HT1080 (cell line): ENCODE data around the gene PTGDS. TPM values are rescaled to one million over a fixed set of nuclear protein-coding genes. Genes with fewer than 3 reads are reported as not detected.

ENCODE experiments used
- DNase-seq: peaks from one replicate; pipeline ENCODE4 v3.0.0-alpha.2; 2015; ENCODE audit warnings: low read depth
- total RNA-seq: library from RNA; depleted of rRNA; stranded (reverse); fragments of >200 nt; shearing (Covaris generic); gene quantifications from 2 replicates; pipeline ENCODE4 v1.2.3, GENCODE V29; 2014

PTGDS gene
- total RNA-seq, 1 experiment from 2014 or later: not detected

DNA sequence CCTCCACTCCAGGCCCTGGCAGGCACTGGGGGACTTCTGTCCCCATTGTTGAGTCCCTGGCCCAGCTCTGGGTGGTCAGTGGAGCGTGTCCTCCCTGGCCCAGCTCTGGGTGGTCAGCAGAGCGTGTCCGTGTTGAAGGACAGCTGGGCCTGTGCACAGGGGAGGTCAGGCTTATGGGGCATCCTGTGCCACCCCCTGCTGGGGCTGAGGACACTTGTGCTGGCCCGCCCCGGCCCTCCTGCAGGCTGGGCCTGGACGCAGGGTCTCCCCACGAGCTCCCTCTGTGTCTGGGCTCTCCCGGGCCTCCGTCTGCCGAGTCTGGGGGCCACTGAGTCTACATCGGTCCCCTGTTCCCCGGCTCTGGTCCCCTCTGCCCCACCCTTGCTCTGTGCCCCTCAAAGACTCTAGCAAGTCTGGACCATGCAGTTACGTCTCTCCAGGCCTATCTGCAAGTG is 30.5 kb downstream of the PTGDS start:
- no peak for DNase-seq

DNA sequence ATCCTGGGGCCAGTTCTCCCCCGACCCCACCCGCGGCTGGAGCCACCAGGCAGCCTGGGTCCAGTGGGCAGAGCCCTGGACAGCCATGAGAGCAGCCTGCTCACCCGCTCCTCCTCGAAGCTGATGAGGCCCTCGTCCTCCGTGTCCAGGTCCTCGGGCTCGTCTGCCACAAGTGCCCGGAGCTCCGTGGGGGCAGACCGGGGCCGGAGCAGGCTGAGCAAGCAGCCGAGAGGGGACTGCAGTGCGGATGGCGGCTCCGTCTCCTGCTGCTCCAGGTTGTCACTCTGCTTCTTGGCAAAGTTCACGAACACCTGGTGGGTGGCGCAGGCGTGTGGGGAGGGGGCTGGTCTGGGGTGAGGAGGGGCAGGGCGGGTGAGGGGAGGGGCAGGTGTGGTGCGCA is 31.0 kb downstream of the PTGDS start:
- DNase-seq: no peak

DNA sequence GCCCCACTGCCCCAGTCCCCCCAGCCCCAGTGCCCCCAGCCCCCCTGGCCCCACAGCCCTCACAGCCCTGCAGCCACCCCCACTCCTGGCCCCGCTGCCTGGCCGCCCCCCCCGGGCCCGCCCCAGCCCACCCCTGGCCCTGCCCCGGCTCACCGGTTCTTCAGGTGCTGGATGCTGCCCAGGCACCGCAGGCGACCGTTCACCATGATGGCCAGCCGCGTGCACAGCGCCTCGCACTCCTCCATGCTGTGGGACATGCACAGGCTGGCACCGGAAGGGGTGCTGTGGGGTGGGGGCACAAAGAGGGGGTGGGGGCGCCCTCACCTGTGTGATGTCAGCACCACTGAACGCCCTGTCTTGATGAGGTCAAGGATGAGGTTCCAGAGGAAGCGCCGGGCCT is 31.9 kb downstream of the PTGDS start:
- no peak for DNase-seq

DNA sequence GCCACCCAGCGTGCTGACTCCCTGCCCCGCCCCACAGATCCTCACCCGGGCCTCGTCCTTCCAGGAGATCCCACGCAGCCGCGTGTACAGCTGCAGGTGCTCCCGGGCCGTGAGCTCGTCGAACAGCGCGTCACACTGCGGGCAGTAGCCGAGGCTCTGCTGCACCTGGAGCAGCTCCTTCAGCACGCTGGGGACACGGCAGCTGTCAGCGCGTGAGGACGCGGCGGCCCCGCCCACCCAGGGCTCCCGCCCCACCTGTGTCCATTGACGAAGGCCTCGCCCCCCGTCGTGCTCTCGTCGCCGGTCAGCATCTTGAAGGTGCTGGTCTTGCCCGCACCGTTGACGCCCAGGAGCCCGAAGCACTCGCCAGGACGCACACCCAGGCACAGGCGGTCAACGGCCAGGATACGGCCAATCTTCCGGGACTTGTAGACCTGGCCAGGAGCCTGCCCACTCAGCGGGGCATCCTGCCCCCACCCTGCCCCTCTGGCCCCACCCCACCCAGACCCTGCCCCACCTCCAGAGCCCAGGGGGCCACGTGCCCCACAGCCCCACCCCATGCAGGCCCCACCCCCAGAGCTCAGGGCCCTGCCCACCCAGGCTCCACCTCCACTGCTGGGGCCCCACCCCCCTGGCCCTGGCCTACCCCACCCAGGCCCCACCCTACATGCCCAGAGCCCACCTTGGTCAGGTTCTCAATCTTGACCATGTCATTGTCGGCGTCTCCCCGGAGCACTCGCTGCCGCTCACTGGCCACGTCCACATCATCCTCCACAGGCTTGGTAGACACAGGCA is 32.8 kb downstream of the PTGDS start:
- DNase-seq: no peak

DNA sequence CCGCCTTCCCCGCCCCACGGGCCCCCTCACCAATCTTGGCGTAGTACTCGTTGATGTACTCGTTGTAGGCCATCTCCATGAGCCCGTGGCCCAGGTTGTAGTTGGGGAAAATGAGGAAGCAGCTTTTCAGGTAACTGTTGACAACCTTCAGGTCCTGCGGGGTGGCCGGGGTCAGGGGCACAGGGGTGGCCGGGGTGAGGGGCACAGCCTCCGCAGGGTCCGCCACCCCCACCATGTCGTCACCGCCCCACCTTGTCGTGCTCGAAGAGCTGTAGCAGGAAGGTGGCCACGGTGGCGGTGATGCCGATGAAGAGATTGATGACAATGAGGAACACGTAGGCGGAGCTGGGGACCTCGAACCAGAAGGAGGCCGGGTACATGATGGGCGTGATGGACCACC is 33.9 kb downstream of the PTGDS start:
- no peak for DNase-seq

DNA sequence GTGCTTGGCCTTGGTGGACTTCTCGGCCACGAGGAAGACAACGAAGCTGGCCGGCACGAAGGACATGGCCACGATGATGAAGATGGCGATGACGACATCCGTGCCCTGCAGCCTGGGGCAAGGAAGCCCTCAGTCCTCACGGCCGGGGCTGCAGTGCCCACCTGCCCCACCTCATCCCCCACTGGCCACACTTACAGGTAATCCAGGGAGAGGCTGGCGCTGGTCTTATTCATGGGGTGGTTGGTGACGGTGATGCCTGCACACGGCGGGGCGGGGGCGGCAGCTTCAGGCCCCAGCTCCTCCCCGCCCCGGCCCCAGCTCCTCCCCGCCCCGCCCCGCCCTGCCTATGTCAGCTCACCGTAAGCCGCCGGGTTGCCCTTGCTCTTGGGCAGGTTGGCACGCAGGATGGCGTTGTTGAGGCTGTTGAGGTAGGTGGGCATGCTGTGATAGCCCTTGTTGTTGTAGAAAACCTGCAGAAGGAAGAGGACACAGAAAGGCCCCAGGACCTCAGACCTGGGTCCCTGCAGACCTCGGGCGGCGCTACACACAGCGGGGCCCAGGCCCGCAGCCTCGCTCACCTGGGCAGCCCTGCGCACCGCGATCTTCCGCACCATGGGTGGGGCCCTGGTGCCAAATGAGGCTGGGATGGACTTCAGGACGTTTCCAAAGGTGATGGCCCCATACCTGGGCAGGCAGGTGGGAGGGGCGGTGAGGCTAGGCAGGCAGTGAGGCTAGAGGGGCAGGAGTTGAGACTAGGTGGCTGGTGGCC is 34.8 kb downstream of the PTGDS start:
- DNase-seq: no peak

DNA sequence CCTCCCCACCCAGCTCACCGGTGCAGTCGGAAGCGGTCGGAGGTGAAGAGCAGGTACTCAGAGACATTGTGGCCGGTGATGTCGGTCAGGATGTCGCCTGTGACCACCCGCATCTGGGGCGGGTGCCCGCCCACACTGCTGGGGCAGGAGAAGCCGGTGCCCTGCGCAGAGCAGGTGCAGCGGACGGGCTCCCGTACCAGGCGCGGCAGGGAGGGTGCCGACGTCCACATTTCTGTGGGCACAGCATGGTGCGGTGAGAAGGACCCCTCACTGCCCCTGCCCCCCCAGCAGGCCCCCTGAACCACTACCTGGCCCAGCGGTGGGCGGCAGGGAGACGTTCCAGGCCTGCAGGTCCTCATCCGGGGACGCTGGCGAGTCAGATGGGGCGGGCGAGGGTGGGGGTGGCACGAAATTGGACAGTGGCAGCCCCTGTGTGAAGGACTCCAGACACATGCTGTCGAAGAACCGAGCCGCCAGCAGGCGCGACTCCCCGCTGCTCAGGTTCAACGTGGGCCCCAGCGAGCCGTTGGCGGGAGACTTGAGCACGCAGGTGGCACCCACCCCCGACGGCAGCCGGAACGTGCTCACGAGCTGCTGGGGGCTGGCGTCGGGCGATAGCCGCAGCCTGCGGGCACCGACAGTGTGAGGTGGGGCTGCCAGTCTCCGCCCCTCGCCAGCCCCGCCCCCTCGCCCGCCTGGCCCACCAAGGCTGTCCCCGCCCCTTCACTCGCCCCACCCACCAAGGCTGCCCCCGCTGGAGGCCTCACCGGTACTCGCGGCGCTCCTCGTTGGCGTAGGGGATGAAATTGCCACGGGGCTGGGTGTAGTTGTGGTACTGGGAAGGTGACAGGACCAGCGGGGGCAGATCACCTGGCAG is 35.6 kb downstream of the PTGDS start:
- DNase-seq: no peak

DNA sequence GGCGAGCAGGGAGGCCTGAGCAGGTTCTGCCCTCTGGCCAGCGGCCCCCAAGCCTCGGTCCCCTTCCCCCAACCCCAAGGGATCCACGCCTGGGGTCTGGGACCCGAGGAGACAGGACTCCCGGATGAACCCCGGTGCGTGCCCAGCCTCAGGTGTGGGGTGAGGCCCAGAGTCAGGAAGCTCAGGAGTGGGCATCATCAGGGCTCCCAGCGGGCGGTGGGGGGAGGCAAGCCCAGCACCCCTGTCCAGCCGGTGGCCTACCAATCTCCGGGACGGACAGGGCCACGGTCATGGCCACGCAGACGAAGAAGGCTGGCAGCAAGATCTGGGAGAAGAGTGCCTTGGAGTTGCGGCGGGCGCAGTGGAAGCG is 36.3 kb downstream of the PTGDS start:
- no peak for DNase-seq

DNA sequence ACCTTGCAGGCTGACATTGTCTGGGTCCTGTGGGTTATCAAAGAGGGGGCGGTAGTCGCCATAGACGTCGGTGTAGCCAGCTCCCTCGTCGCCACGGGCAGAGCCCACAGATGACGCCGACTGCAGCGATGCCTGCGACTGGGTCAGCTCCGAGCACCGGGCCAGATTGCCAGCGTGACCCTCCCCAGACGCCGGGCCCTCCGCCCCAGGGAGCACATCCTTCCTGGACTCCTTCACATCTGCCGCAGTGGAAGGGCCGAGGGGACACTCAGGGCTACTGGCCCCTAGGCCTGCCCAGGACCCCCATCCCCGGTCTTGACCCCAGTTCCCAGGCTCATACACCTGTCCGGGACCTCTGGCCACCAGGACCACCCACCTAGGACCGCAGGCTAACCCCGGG is 36.9 kb downstream of the PTGDS start:
- DNase-seq: no peak

DNA sequence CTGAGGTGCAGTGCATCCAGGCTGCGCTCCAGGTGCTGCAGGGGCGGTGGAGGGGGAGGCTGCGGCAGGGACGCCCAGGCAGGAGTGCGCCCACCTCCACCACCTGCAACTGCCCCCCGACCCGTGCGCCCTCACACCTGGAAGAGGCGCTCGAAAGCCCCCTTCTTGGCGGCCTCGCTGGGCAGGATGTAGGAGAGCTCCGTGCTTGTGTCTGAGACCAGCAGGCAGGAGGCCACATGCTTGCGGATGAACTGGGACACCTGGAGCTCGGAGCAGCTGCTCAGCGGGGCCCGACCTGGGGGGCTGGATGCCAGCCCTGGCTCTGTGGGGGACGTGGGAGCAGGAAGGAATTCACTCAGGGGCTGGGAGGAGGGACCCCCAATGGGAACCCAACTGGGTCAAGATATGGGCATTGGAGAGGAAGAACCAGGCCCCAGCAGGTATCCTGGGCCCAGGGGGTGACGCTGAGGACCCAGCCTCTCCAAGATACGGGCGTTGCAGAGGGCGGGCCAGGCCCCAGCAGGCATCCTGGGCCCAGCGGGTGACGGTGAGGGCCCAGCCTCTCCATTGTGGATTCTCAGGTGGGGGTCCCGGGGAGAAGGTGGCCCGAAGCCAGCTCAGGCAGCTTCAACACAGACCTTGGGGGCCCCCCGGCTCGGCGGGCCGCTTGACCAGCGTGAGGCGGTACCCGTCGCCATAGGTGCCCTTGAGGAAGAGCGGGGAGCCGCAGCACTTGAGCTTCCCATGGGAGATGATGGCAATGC is 37.7 kb downstream of the PTGDS start:
- no peak for DNase-seq

DNA sequence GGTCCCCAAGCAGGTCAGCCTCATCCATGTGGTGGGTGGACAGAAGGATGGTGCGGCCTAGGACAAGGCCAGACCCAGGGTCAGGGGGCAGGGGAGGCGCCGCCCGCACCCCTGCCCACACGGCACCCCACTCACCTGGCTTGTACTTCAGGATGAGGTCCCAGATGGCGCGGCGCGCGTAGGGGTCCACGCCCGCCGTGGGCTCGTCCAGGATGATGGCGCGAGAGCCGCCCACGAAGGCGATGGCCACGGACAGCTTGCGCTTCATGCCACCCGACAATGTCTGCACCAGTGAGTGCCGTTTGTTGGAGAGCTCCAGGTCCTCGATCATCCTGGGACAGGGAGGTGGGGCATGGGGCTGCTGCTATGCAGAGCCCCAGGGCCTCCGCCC is 38.2 kb downstream of the PTGDS start:
- DNase-seq: no peak

DNA sequence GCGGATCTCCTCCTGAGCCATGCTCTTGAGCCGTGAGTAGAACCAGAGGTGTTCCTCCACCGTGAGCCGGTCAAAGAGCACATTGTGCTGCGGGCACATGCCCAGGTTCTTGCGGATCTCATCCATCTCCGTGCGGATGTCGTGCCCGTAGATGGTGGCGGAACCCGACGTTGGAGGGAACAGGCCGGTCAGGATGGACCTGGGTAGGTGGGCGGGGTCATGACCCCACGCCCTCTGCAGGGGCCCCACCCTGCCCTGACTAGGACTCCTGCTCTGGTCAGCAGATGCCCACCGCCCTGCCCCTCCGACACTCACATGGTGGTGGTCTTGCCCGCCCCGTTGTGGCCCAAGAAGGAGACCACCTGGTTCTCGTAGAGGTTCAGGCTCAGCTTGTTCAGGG is 38.7 kb downstream of the PTGDS start:
- DNase-seq: no peak

DNA sequence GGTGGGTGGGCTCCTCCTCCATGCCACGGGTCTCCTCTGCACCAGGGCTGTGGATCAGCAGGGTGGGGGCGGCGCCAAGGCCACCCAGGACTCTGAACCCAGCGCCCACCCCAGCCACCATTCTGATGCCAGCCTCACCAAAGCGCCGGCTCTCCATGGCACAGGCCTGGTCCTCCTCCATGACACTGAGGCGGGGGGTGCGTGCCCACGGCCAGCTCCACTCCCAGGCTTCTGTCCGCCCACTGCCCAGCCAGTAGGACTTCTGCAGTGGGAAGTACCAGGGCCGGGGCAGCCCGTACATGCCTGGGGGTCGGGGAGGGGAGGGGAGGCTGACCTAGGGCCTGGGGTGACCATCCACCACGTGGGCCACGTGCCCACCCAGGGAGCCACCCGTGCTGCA is 39.1 kb downstream of the PTGDS start:
- no peak for DNase-seq

DNA sequence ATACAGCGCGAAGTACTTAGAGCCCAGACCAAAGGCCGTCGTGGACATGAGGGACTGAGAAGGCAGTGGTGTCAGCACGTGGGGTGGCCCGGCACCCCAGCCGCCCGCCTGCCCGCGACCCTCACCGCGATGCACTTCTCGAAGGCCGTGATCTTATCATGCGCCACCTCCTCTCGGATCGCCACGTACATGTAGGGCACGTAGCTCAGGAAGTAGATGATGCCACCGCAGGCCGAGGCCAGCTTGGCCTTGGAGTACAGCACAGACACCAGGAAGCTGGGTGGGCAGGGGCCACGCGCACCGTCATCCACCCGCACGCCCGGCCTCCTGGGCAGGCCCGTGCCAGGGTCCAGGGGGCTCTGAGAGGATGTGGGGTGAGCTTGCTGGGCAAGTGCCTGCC is 39.8 kb downstream of the PTGDS start:
- no peak for DNase-seq

DNA sequence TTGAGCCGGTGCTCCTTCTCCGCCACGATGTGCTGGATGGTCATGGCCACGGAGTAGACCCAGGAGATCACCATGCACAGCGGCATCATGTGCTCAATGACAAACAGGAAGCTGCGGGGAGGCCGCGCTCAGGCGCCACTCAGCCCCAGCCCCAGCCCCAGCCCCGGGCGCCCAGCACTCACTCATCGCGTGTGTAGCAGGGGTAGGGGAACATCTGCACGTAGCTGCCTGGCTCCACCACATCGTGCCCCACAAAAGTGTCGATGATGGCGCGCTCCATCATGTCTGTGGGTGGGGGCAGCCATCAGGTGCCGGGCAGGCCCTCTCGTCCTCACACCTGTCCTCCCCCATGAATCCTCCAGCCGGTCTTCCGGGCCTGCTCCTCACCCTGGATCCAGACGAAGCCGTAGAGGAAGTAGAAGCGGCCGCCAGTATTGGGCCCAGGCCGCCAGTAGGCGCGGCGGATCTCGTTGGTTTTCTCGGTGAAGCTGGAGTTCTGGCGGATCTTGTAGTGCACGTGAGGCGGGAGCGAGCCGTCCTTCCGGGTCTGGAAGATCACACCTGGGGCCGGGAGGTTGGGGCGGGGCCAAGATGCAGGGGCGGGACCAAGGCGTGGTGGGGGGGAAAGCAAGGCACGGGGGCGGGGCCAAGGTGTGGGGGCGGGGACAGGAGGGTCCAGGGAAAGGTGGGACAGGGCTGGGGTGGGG is 40.6 kb downstream of the PTGDS start:
- DNase-seq: no peak

DNA sequence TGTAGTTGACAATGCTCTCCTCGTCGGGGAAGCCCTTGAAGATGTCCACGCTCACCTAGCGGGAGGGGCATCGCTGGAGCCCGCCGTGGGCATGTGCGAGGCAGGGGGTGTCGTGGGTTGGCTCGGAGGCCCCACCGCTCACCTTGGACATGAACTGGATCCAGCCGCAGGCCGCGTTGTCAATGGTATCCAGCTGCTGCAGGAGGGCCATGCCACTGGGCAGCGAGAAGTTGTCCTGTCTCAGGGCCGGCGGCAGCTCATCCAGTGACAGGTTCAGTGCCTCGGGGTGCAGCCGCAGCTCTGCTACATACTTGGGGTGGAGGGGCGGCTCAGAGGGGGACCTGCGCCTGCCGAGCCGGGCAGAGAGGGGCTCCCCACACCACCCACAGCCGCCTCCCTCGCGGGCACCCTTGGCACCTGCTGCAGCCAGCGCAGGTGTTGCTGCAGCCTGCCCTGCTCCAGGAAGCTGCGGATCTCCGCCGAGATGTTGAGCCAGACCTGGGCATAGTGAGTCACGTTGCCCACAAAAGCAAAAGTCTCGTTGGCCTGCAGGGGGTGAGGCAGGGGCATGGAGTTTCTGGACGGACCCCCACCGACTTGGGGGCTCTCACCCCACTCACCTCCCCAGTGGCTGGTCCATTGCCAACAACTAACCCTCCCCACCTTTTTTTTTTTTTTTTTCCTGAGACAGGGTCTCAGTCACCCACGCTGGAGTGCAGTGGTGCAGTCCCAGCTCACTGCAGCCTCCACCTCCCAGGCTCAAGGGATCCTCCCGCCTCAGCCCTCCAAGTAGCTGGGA is 41.7 kb downstream of the PTGDS start:
- no peak for DNase-seq

DNA sequence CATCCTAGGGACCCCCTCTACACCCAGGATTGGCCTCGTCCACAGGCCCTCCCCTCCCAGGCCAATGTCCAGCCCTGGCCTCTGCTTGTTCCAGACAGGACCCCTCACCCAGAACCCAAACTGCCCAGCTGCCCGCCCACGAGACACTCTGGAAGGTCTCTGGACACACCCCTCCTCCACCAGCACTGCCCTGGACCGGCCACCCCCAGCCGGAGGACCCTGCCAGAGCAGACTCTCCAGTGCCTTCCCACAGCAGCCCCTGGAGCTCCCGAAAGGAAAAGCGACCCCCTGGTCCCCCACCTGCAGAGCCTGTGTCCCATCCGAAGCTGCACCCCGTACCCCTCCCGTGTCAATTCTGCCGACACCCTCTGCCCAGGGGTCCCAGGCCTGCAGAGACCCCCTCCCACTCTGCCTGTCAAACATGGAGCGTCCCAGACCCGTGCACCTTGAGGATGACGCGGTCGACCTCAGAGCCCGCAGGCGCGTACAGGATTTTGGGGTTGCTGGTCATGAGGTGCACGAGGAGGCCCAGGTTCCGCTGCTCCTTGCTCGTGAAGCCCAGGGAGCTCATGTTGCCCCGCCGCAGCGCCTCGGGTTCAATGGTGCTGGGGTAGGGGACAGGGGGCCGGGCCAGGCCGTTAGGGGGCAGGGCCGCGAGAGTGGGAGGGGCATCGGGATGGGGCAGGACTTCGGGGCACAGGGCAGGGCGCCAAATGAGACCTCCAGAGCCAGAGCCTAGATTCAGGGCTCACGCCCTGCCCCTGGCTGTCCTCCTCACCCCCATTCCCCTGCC is 42.8 kb downstream of the PTGDS start:
- DNase-seq: no peak

DNA sequence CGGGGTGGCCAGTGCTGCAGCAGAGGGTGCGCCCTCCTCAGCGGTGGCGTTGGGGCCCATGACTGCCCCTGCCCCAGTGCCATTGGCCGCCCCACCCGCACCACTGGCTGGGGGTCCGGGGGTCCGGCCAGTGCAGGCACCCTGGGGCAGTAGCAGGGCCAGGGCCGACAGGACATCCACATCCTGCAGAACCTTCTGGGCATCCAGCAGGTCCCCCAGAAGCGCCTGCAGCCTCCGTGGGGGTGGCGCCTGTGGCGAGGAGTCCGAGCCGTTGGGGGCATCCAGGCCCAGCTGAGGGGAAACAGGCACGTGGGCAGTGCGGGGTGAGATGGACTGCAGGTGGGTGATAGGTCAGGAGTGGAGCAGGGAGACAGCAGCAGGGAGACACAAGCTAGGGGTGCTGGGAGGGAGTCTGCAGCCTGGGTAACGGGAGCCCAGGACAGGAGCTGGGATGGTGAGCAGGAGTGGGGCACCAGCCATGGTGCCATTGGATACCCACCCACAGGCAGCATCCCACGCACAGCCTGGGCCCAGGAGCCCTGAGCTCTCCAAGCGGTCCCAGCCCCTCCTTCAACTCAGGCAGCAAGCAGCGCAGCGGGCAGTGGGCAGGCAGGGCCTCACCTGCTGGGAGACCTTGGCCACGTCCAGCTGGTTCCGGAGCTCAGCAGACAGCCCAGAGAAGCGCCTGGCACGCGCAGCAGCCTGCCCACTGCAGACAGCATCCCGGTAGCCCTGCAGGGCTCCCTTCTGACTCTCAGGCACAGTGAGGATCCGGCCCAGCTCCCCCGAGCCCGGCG is 43.7 kb downstream of the PTGDS start:
- no peak for DNase-seq
